Gastrocnemius medialis (tissue), 4 donors: ENCODE results near the gene HIVEP1. TPM values are rescaled to one million over a fixed set of nuclear protein-coding genes. Genes with fewer than 3 reads are reported as not detected.

Experiments
- ATAC-seq, 2 donors: fragments of 150-250 bp; one replicate each; pipeline ENCODE4 v1.9.1; 2016
- DNase-seq, 2 donors: peaks; one replicate each; pipeline ENCODE4 v3.0.0-alpha.2; 2019
- H3K27ac ChIP-seq, 4 donors: fragments of 200-600 bp; sonication (generic); 1 replicate in 1 of 4; 2 replicates in 3 of 4; pipeline ENCODE4 v1.5.1; 2016 to 2018; ENCODE audit warnings: mild to moderate bottlenecking in 2 of 4, moderate library complexity in 1 of 4
- H3K27me3 ChIP-seq, 3 donors: fragments of 200-600 bp; sonication (generic) in 2 of 3; 1 replicate in 1 of 3; 2 replicates in 2 of 3; pipeline versions ENCODE4 v1.5.1 to v1.6.0; 2016 to 2019; ENCODE audit warnings: mild to moderate bottlenecking in 1 of 3, moderate library complexity in 1 of 3
- H3K36me3 ChIP-seq, 2 donors: fragments of 200-600 bp; sonication (generic) in 1 of 2; one replicate each; pipeline ENCODE4 v1.5.1; 2017 to 2018
- H3K4me1 ChIP-seq, 2 donors: fragments of 200-600 bp; sonication (generic) in 1 of 2; one replicate each; pipeline ENCODE4 v1.5.1; 2016 to 2017; ENCODE audit warnings: mild to moderate bottlenecking in 2 of 2
- H3K4me3 ChIP-seq, 4 donors: fragments of 200-600 bp; sonication (generic) in 3 of 4; 1 replicate in 1 of 4; 2 replicates in 3 of 4; pipeline ENCODE4 v1.5.1; 2016 to 2019; ENCODE audit warnings: mild to moderate bottlenecking in 2 of 4
- H3K9me3 ChIP-seq, 3 donors: fragments of 200-600 bp; sonication (generic) in 2 of 3; 1 replicate in 1 of 3; 2 replicates in 2 of 3; pipeline ENCODE4 v1.5.1; 2016 to 2019
- CTCF ChIP-seq, 5 experiments: fragments of 450-650 bp in 3 of 5; fragments of 200-600 bp in 2 of 5; sonication (generic) in 2 of 5; IDR thresholded peaks in 4 of 5; conservative IDR thresholded peaks in 1 of 5; 1 replicate in 4 of 5; 2 replicates in 1 of 5; pipeline ENCODE4 v1.5.1; 2016 to 2019; ENCODE audit warnings: antibody characterized with exemption in 5 of 5, mild to moderate bottlenecking in 3 of 5, moderate library complexity in 3 of 5
- POLR2A ChIP-seq, 2 donors: fragments of 450-650 bp; IDR thresholded peaks; one replicate each; pipeline ENCODE4 v1.6.1; 2017; ENCODE audit warnings: antibody characterized with exemption in 2 of 2, mild to moderate bottlenecking in 2 of 2, moderate library complexity in 2 of 2
- in situ Hi-C, 4 donors: fragments of 200-750 bp; cut with MboI; loops; one replicate each; pipeline versions ENCODE4 v1.15.0 to v1.8.0; 2017; ENCODE audit warnings: low sequenced_read_pairs in 4 of 4
- intact Hi-C: fragments of 100-400 bp; cut with DNase I; formaldehyde crosslinking; loops from one replicate; pipeline ENCODE4 v1.15.1; 2023; ENCODE audit warnings: low total_unique reads
- total RNA-seq, 4 donors: library from RNA; depleted of rRNA; stranded (reverse); fragments of >200 nt; gene quantifications; one replicate each; pipeline versions ENCODE4 v1.1.0 to v1.2.3, GENCODE V29; 2016

HIVEP1 gene
- total RNA-seq, 4 donors from 2014 or later = 8.3 to 13.5 (median 10.5) TPM

DNA sequence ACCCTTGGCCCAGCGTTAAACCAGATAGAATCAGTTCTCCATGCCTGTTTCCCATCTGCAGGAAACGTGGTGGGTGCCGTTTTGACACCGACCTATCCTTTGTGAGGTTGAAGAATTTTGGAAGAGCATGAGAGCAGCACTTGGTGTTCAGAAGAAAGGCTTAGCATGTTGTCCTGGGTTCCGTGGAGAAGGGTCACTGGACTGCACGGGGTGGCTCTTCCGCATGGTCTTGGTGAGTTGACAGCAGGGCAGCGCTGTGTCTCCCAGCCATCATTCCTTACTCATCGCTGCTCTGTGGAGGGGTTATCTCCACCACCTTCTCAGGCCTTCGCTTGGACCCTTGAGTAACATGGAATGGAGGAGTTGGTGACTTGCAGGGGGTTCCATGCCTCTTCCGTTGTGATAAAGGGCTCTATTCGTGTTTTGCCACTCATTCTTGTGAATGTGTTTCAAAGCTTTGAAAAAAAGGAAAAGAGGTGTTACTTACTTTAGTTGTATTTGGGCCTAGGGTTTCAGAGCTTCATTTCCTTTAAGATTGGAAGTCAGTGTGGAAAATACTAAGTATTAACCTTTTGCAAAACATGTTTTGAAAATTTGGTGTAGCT is 8.2 kb downstream of the HIVEP1 start:
- H3K27ac ChIP-seq = no peak overlapping the region
- no peaks in the 10 kb centered on the region for H3K27me3 ChIP-seq
- peaks cover 0 to 5% of the 10 kb centered on the region in 2 donors for H3K4me1 ChIP-seq
- ATAC-seq (no peak), DNase-seq (no peak)
- in situ Hi-C loops = no loop called here
- H3K4me3 ChIP-seq = no peak overlapping the region
- no peaks in the 10 kb centered on the region for H3K9me3 ChIP-seq
- H3K36me3 ChIP-seq = peaks cover 0 to 21% of the 10 kb centered on the region in 2 donors
- intact Hi-C loops = no loop called here
- no peak for TF ChIP-seq CTCF (IDR thresholded peaks at IDR 0.05 in 4 of 5, conservative IDR thresholded peaks at IDR 0.05 in 1 of 5)
- no peak for TF ChIP-seq POLR2A (IDR thresholded peaks at IDR 0.05)

DNA sequence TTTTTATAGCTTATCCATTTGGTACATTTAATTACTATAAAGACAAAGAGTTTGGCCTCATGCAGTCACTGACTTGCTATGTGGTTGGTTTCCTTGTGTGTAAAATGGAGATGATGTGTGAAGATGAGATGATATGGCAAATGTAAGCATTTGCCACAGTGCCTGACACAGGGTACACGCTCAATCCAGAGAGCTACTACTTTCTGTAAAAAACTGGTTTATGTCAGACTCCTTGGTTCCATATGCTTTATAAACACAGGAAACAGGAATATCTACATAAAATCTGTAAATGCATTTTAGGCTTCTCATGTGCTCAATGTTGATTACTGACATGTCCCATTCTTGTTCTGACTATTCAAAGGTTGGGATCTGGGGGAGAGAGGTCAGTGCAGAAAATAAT is 10.4 kb downstream of the HIVEP1 start:
- intact Hi-C loops = no loop called here
- Histone ChIP-seq H3K4me1 (peaks cover 0 to 12% of the 10 kb centered on the region in 2 donors), H3K9me3 (no peaks in the 10 kb centered on the region), H3K36me3 (peaks cover 0 to 6% of the 10 kb centered on the region in 2 donors), H3K27me3 (no peaks in the 10 kb centered on the region), H3K27ac (no peak overlapping the region), H3K4me3 (no peak overlapping the region)
- in situ Hi-C loops = no loop called here
- ATAC-seq (no peak), DNase-seq (no peak)
- TF ChIP-seq POLR2A (IDR thresholded peaks at IDR 0.05) (no peak), CTCF (IDR thresholded peaks at IDR 0.05 in 4 of 5, conservative IDR thresholded peaks at IDR 0.05 in 1 of 5) (no peak)

GRCh38 chr6:12022953-12023388 is 10.9 kb downstream of the HIVEP1 start:
- in situ Hi-C loops = no loop called here

DNA sequence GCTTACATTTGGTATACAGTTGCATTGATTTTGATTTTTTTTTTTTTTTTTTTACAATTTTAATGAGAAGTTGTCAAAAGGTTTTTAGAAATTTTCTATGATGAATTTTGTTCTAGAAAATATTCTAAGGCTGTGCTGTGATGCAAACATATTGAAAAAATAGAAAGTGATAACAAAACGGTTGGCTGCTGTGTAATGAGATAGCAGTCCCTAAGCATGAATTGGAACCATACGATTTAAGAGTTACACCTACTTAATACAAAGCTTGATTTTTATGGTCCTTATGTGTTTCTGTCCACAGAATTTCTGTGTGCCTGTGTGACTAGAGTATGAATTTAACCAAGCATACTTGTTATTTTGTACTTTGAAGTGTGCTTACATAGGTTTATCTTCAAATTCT is 12.1 kb downstream of the HIVEP1 start:
- no peak overlapping the region for H3K27ac ChIP-seq
- DNase-seq (no peak), ATAC-seq (no peak)
- H3K4me3 ChIP-seq = no peak overlapping the region
- TF ChIP-seq CTCF (IDR thresholded peaks at IDR 0.05 in 4 of 5, conservative IDR thresholded peaks at IDR 0.05 in 1 of 5) (no peak), POLR2A (IDR thresholded peaks at IDR 0.05) (no peak)
- H3K36me3 ChIP-seq = no peaks in the 10 kb centered on the region
- in situ Hi-C loops (no loop called here), intact Hi-C loops (no loop called here)
- no peaks in the 10 kb centered on the region for H3K9me3 ChIP-seq
- H3K27me3 ChIP-seq = no peaks in the 10 kb centered on the region
- H3K4me1 ChIP-seq = peaks cover 0 to 12% of the 10 kb centered on the region in 2 donors

More at GRCh38 chr6:12022953-12023388, 10.9 kb downstream of the HIVEP1 start:
- peaks cover 0 to 1% of the 10 kb centered on the region in 2 donors for H3K36me3 ChIP-seq
- no peaks in the 10 kb centered on the region for H3K27me3 ChIP-seq
- H3K9me3 ChIP-seq = no peaks in the 10 kb centered on the region
- no peak overlapping the region for H3K27ac ChIP-seq
- DNase-seq (no peak), ATAC-seq (no peak)
- intact Hi-C loops = no loop called here
- no peak for TF ChIP-seq CTCF (IDR thresholded peaks at IDR 0.05 in 4 of 5, conservative IDR thresholded peaks at IDR 0.05 in 1 of 5)
- TF ChIP-seq POLR2A (IDR thresholded peaks at IDR 0.05) = no peak
- H3K4me3 ChIP-seq = no peak overlapping the region
- peaks cover 0 to 12% of the 10 kb centered on the region in 2 donors for H3K4me1 ChIP-seq
